PC-9 (cell line): ENCODE results near the gene ZNF331.

Experiments used
- CTCF ChIP-seq: fragments of 200-600 bp; sonication (generic); conservative IDR thresholded peaks from 2 replicates; pipeline ENCODE4 v1.6.1; 2017; ENCODE audit warnings: mixed run types, antibody characterized with exemption, mild to moderate bottlenecking, moderate library complexity
- EZH2 ChIP-seq: fragments of 200-600 bp; sonication (generic); IDR thresholded peaks from 2 replicates; pipeline ENCODE4 v1.8.0; 2017; ENCODE audit warnings: antibody characterized with exemption, low read depth

- TF ChIP-seq CTCF (no peak), EZH2 (no peak)
Measured at GRCh38 chr19:53549340-53549739, 11.4 kb downstream of the ZNF331 start.
